Measurements from ENCODE around the gene PPP2R5B.

PPP2R5B gene

GRCh38 chr11:64894812-64895452 is 29.6 kb upstream of the PPP2R5B start:
- TF ChIP-seq ZFX (IDR thresholded peaks at IDR 0.05; ENCODE audit: borderline replicate concordance) = no peak
- no peak for TF ChIP-seq CTCF (IDR thresholded peaks at IDR 0.05)
- H3K27ac ChIP-seq = no peak overlapping the region

GRCh38 chr11:64896448-64897022 is 28.0 kb upstream of the PPP2R5B start:
- H3K27ac ChIP-seq = no peak overlapping the region
- TF ChIP-seq CTCF (IDR thresholded peaks at IDR 0.05) = no peak
- TF ChIP-seq ZFX (IDR thresholded peaks at IDR 0.05; ENCODE audit: borderline replicate concordance) = no peak

- TF ChIP-seq ZFX (IDR thresholded peaks at IDR 0.05; ENCODE audit: borderline replicate concordance) = no peak
- H3K27ac ChIP-seq = no peak overlapping the region
Measured at GRCh38 chr11:64897381-64898075, 27.0 kb upstream of the PPP2R5B start.

GRCh38 chr11:64898076-64898445 is 26.4 kb upstream of the PPP2R5B start:
- H3K27ac ChIP-seq = no peak overlapping the region
- TF ChIP-seq CTCF (IDR thresholded peaks at IDR 0.05) (no peak), ZFX (IDR thresholded peaks at IDR 0.05; ENCODE audit: borderline replicate concordance) (no peak)

- no peak overlapping the region for H3K27ac ChIP-seq
- no peak for TF ChIP-seq ZFX (IDR thresholded peaks at IDR 0.05; ENCODE audit: borderline replicate concordance)
- no peak for TF ChIP-seq CTCF (IDR thresholded peaks at IDR 0.05)
Measured at GRCh38 chr11:64898541-64898940, 25.9 kb upstream of the PPP2R5B start.

- H3K27ac ChIP-seq = no peak overlapping the region
- TF ChIP-seq ZFX (IDR thresholded peaks at IDR 0.05; ENCODE audit: borderline replicate concordance) (no peak), CTCF (IDR thresholded peaks at IDR 0.05) (no peak)
Measured at GRCh38 chr11:64900263-64900678, 24.2 kb upstream of the PPP2R5B start.

- no peak for TF ChIP-seq ZFX (IDR thresholded peaks at IDR 0.05; ENCODE audit: borderline replicate concordance)
- TF ChIP-seq CTCF (IDR thresholded peaks at IDR 0.05) = no peak
Measured at GRCh38 chr11:64900774-64901173, 23.7 kb upstream of the PPP2R5B start.

More at GRCh38 chr11:64900774-64901173, 23.7 kb upstream of the PPP2R5B start:
- H3K27ac ChIP-seq = no peak overlapping the region

Data from 22Rv1 (cell line).